ENCODE measurements around the gene RCOR2. TPM values are rescaled to one million over a fixed set of nuclear protein-coding genes. Genes with fewer than 3 reads are reported as not detected.

The RCOR2 gene
- total and polyA plus RNA-seq, 2 of the 13 experiments (the other 11 are each of a cell fraction or from before 2014, with no cell fraction given): 8.3 to 8.5 TPM

DNA sequence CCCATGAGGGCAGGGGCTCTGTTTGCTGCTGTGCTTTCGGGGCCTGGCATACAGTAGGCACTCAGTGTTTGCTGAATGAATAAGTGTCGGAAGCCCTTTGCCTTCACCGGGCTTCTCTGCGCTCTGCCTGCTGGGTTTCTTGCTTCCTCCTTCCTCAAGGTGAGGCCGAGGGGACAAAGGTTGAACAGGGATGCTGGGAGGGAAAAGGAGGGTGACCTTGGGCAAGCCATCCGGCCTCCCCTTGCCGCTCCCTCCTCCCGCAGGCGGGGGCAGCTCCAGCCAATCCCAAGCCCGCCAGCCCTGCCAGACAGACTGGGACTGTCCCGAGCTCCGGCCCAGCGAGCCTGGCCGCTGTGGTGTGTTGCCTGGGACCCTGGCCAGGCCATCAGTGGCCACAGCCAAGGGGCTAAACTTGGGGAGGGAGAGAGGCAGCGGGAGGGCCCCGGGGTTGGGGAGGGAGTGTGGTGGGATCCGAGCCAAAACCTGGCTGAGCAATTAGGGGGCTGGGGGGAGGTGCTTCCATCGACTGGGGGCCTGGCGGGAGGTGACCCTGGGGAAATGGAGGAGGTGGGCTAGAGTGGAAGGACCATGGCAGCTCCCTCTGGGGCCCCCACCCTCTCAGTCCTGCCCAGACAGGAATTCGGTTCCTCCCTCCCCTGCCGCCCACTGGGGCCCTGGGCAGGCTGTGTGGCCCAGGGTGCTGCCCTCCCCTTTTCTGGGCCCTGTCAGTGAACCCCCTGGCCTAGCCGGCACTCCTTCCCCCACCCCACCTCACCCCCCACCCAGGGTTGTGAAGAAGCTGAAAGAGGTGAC lies 3.4 kb upstream of the RCOR2 start (continued):
- TF ChIP-seq FOXO1 (CRISPR knock-in tag; IDR thresholded peaks at IDR 0.05): no peak
- TF ChIP-seq, protein P1, sequence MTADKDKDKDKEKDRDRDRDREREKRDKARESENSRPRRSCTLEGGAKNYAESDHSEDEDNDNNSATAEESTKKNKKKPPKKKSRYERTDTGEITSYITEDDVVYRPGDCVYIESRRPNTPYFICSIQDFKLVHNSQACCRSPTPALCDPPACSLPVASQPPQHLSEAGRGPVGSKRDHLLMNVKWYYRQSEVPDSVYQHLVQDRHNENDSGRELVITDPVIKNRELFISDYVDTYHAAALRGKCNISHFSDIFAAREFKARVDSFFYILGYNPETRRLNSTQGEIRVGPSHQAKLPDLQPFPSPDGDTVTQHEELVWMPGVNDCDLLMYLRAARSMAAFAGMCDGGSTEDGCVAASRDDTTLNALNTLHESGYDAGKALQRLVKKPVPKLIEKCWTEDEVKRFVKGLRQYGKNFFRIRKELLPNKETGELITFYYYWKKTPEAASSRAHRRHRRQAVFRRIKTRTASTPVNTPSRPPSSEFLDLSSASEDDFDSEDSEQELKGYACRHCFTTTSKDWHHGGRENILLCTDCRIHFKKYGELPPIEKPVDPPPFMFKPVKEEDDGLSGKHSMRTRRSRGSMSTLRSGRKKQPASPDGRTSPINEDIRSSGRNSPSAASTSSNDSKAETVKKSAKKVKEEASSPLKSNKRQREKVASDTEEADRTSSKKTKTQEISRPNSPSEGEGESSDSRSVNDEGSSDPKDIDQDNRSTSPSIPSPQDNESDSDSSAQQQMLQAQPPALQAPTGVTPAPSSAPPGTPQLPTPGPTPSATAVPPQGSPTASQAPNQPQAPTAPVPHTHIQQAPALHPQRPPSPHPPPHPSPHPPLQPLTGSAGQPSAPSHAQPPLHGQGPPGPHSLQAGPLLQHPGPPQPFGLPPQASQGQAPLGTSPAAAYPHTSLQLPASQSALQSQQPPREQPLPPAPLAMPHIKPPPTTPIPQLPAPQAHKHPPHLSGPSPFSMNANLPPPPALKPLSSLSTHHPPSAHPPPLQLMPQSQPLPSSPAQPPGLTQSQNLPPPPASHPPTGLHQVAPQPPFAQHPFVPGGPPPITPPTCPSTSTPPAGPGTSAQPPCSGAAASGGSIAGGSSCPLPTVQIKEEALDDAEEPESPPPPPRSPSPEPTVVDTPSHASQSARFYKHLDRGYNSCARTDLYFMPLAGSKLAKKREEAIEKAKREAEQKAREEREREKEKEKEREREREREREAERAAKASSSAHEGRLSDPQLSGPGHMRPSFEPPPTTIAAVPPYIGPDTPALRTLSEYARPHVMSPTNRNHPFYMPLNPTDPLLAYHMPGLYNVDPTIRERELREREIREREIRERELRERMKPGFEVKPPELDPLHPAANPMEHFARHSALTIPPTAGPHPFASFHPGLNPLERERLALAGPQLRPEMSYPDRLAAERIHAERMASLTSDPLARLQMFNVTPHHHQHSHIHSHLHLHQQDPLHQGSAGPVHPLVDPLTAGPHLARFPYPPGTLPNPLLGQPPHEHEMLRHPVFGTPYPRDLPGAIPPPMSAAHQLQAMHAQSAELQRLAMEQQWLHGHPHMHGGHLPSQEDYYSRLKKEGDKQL (CRISPR knock-in tag; IDR thresholded peaks at IDR 0.05; ENCODE audit: low read depth): no peak
- no peak for TF ChIP-seq SMYD3 (CRISPR knock-in tag; IDR thresholded peaks at IDR 0.05)
- TF ChIP-seq, protein P2, sequence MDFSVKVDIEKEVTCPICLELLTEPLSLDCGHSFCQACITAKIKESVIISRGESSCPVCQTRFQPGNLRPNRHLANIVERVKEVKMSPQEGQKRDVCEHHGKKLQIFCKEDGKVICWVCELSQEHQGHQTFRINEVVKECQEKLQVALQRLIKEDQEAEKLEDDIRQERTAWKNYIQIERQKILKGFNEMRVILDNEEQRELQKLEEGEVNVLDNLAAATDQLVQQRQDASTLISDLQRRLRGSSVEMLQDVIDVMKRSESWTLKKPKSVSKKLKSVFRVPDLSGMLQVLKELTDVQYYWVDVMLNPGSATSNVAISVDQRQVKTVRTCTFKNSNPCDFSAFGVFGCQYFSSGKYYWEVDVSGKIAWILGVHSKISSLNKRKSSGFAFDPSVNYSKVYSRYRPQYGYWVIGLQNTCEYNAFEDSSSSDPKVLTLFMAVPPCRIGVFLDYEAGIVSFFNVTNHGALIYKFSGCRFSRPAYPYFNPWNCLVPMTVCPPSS (IDR thresholded peaks at IDR 0.05): no peak
- TF ChIP-seq BRD4 (CRISPR knock-in tag; IDR thresholded peaks at IDR 0.05): 0 out of 2 replicates have a peak, but pooled peaks have one; percentile 43
- TF ChIP-seq THYN1 (CRISPR knock-in tag; IDR thresholded peaks at IDR 0.05; ENCODE audit: borderline replicate concordance, low read depth): no peak
- TF ChIP-seq ZBTB21 (CRISPR knock-in tag; IDR thresholded peaks at IDR 0.05): no peak
- no peak for TF ChIP-seq ZSCAN31 (CRISPR knock-in tag; IDR thresholded peaks at IDR 0.05; ENCODE audit: low read depth)
- TF ChIP-seq ZSCAN21 (CRISPR knock-in tag; IDR thresholded peaks at IDR 0.05; ENCODE audit: borderline replicate concordance): no peak
- TF ChIP-seq, protein P3, sequence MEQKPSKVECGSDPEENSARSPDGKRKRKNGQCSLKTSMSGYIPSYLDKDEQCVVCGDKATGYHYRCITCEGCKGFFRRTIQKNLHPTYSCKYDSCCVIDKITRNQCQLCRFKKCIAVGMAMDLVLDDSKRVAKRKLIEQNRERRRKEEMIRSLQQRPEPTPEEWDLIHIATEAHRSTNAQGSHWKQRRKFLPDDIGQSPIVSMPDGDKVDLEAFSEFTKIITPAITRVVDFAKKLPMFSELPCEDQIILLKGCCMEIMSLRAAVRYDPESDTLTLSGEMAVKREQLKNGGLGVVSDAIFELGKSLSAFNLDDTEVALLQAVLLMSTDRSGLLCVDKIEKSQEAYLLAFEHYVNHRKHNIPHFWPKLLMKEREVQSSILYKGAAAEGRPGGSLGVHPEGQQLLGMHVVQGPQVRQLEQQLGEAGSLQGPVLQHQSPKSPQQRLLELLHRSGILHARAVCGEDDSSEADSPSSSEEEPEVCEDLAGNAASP (CRISPR knock-in tag; IDR thresholded peaks at IDR 0.05; ENCODE audit: borderline replicate concordance): peak; percentile 51; the same call in 1 of the 2 replicates
- TF ChIP-seq HDAC6 (IDR thresholded peaks at IDR 0.05; ENCODE audit: low read depth, low read length): no peak
- TF ChIP-seq, protein P4, sequence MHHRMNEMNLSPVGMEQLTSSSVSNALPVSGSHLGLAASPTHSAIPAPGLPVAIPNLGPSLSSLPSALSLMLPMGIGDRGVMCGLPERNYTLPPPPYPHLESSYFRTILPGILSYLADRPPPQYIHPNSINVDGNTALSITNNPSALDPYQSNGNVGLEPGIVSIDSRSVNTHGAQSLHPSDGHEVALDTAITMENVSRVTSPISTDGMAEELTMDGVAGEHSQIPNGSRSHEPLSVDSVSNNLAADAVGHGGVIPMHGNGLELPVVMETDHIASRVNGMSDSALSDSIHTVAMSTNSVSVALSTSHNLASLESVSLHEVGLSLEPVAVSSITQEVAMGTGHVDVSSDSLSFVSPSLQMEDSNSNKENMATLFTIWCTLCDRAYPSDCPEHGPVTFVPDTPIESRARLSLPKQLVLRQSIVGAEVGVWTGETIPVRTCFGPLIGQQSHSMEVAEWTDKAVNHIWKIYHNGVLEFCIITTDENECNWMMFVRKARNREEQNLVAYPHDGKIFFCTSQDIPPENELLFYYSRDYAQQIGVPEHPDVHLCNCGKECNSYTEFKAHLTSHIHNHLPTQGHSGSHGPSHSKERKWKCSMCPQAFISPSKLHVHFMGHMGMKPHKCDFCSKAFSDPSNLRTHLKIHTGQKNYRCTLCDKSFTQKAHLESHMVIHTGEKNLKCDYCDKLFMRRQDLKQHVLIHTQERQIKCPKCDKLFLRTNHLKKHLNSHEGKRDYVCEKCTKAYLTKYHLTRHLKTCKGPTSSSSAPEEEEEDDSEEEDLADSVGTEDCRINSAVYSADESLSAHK (CRISPR knock-in tag; IDR thresholded peaks at IDR 0.05; ENCODE audit: borderline replicate concordance): no peak
- TF ChIP-seq, protein P5, sequence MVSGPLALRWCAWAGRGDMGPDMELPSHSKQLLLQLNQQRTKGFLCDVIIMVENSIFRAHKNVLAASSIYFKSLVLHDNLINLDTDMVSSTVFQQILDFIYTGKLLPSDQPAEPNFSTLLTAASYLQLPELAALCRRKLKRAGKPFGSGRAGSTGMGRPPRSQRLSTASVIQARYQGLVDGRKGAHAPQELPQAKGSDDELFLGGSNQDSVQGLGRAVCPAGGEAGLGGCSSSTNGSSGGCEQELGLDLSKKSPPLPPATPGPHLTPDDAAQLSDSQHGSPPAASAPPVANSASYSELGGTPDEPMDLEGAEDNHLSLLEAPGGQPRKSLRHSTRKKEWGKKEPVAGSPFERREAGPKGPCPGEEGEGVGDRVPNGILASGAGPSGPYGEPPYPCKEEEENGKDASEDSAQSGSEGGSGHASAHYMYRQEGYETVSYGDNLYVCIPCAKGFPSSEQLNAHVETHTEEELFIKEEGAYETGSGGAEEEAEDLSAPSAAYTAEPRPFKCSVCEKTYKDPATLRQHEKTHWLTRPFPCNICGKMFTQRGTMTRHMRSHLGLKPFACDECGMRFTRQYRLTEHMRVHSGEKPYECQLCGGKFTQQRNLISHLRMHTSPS (CRISPR knock-in tag; IDR thresholded peaks at IDR 0.05; ENCODE audit: low read depth): no peak
- TF ChIP-seq SRSF1 (optimal IDR thresholded peaks at IDR 0.05; ENCODE audit: low read depth, low read length): no peak

All from HepG2 (cell line).